Mucosa of stomach (tissue), 1 donor: ENCODE data around the gene TCP11.

Experiments used
- H3K27me3 ChIP-seq: one replicate; pipeline ENCODE4 v1.7.0; 2013; ENCODE audit warnings: mild to moderate bottlenecking, low read length; ENCODE audit not compliant: control insufficient read depth, insufficient read depth
- H3K36me3 ChIP-seq: one replicate; pipeline ENCODE4 v1.7.0; 2013; ENCODE audit warnings: low read length; ENCODE audit not compliant: control insufficient read depth, insufficient read depth
- H3K4me1 ChIP-seq: one replicate; pipeline ENCODE4 v1.7.0; 2013; ENCODE audit warnings: mild to moderate bottlenecking, low read length; ENCODE audit not compliant: control insufficient read depth, insufficient read depth
- H3K4me3 ChIP-seq: one replicate; pipeline ENCODE4 v1.7.0; 2013; ENCODE audit warnings: low read length
- H3K9ac ChIP-seq: one replicate; pipeline ENCODE4 v1.7.0; 2013; ENCODE audit warnings: mild to moderate bottlenecking, low read length, moderate library complexity
- H3K9me3 ChIP-seq: one replicate; pipeline ENCODE4 v1.7.0; 2013; ENCODE audit warnings: mild to moderate bottlenecking, low read length, moderate library complexity; ENCODE audit not compliant: control insufficient read depth
- donor health status: Pancreatic carcinoma.

Gene TCP11

GRCh38 chr6:35087361-35088280 lies 53.5 kb downstream of the TCP11 start:
- Histone ChIP-seq H3K36me3 (peaks cover 8% of the 10 kb centered on the region), H3K9ac (no peak overlapping the region), H3K4me1 (peaks cover 3% of the 10 kb centered on the region), H3K9me3 (no peaks in the 10 kb centered on the region), H3K4me3 (no peak overlapping the region), H3K27me3 (no peaks in the 10 kb centered on the region)

DNA sequence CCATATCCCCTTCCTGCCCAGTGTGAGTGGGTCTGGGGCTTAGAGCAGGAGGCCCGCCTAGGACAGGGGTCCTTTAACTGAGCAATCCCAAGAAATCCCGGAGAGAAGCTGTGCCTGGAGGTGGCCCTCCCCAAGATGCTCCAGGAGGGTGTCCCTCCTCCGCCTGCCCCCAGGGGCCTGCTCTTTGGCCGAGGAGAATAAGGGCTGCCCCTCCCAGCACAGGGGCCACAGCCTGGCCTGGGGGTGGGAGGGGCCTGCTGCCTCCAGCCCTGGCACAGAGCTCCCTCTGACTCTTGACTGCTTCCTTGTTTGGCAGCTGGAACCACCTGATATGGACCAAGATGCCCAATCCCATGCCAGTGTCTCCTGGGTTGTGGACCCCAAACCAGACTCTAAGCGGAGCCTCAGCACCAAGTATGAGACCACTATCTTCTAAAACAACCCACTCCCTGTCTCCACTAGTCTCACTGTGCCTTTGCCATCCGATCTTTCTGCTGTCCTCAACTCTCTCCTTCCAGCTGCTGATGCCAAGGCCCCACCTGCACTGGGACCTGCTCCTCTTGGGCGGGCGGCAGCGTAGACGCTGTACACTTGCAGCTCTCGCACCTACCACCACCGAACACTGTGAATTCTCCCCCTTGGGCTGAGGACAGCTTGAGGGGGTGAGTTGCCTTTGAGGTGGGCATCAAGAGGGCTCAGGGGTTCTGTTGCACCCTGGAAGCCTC lies 54.3 kb downstream of the TCP11 start:
- no peak overlapping the region for H3K9ac ChIP-seq
- no peaks in the 10 kb centered on the region for H3K4me1 ChIP-seq
- no peaks in the 10 kb centered on the region for H3K9me3 ChIP-seq
- no peaks in the 10 kb centered on the region for H3K27me3 ChIP-seq
- peaks cover 8% of the 10 kb centered on the region for H3K36me3 ChIP-seq
- no peak overlapping the region for H3K4me3 ChIP-seq

GRCh38 chr6:35086282-35086632 lies 54.9 kb downstream of the TCP11 start:
- Histone ChIP-seq H3K4me1 (no peaks in the 10 kb centered on the region), H3K4me3 (no peak overlapping the region), H3K27me3 (no peaks in the 10 kb centered on the region), H3K9ac (no peak overlapping the region), H3K9me3 (no peaks in the 10 kb centered on the region), H3K36me3 (peaks cover 8% of the 10 kb centered on the region)

DNA sequence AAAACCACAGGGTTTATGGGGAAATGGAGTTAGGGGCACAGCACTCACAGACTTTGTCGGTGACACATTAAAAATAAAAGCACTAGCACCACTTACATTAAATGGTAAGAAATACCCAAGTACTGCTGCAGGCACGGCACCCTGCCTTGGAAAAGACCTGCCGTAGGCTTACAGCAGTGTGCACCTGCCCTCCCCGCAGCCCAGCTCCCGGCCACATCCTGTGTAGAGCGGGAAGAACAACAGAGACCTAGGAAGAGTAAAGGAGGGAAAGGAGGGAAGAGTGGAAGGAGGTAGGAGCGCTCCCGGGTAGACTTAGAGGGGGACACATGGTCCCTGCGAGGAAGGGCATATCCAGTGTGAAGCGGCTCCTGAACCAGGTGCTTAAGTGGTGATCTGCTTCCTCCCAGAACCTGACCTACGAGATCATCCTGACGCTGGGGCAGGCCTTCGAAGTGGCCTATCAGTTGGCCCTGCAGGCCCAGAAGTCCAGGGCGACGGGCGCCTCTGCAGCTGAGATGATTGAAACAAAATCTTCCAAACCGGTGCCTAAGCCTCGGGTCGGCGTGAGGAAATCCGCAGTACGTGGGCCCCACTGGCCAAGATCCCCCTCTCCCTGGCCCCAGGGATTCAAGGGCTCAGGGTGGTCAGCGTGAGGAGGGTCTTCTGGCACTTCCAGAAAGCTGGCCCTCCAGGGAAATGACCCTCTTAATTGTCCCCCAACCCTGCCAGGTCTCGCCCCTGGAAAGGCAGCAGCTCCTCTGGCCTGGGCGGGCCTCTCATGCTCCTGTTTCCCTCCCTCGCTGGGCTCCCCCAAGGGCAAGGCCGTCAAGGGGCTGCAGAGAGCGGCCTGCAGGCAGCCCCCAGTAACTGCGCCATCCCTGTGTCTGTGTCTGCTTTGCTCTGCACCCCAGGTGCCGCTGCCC lies 55.5 kb downstream of the TCP11 start:
- no peaks in the 10 kb centered on the region for H3K4me1 ChIP-seq
- H3K4me3 ChIP-seq = no peak overlapping the region
- H3K27me3 ChIP-seq = no peaks in the 10 kb centered on the region
- H3K9me3 ChIP-seq = no peaks in the 10 kb centered on the region
- H3K9ac ChIP-seq = no peak overlapping the region
- H3K36me3 ChIP-seq = peaks cover 8% of the 10 kb centered on the region

- Histone ChIP-seq H3K9me3 (no peaks in the 10 kb centered on the region), H3K9ac (no peak overlapping the region), H3K4me1 (no peaks in the 10 kb centered on the region), H3K36me3 (peaks cover 8% of the 10 kb centered on the region), H3K27me3 (no peaks in the 10 kb centered on the region), H3K4me3 (no peak overlapping the region)
Measured at GRCh38 chr6:35084511-35085203, 56.5 kb downstream of the TCP11 start.

GRCh38 chr6:35084041-35084491 lies 57.1 kb downstream of the TCP11 start:
- peaks cover 8% of the 10 kb centered on the region for H3K36me3 ChIP-seq
- no peak overlapping the region for H3K4me3 ChIP-seq
- H3K27me3 ChIP-seq = no peaks in the 10 kb centered on the region
- H3K9ac ChIP-seq = no peak overlapping the region
- H3K9me3 ChIP-seq = no peaks in the 10 kb centered on the region
- H3K4me1 ChIP-seq = no peaks in the 10 kb centered on the region

- Histone ChIP-seq H3K36me3 (peaks cover 8% of the 10 kb centered on the region), H3K27me3 (no peaks in the 10 kb centered on the region), H3K4me1 (no peaks in the 10 kb centered on the region), H3K9ac (no peak overlapping the region), H3K9me3 (no peaks in the 10 kb centered on the region), H3K4me3 (no peak overlapping the region)
Measured at GRCh38 chr6:35083507-35083906, 57.6 kb downstream of the TCP11 start.

GRCh38 chr6:35082733-35083403 lies 58.3 kb downstream of the TCP11 start:
- Histone ChIP-seq H3K9me3 (no peaks in the 10 kb centered on the region), H3K27me3 (no peaks in the 10 kb centered on the region), H3K4me1 (no peaks in the 10 kb centered on the region), H3K4me3 (no peak overlapping the region), H3K9ac (no peak overlapping the region), H3K36me3 (peaks cover 8% of the 10 kb centered on the region)

DNA sequence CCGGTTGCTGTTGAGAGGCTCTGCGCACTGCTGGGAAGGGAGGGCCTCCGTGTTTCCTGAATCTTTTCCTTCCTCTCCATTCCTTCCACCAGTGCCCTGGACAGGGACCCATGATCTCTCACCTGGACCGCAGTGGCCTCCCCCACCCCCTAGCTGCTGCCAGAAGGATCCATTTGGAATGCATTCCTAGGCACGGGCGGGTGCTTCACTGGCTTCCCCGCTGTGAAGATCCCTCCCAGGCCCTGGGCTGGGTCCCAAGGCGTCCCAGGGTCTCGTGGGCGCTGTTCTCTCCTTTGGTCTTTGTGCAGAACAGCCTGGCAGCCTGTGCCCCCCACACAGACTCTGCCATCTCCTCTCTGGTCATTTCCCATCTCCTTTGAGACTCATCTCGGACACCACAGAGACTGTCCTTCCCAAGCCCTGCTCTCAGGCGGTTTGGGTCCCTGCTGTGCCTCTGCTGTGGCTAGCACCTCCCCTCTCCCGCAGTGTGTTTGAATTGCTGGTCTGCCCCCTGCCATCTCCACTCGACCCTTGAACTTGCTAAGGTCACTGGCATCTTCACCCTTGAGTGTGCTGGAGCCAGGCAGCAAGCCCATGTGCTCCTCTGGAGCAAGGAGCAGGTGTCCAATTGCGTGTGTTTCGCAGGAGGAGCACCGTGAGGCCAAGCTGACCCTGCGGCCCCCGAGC lies 59.0 kb downstream of the TCP11 start:
- Histone ChIP-seq H3K27me3 (no peaks in the 10 kb centered on the region), H3K9me3 (no peaks in the 10 kb centered on the region), H3K36me3 (peaks cover 8% of the 10 kb centered on the region), H3K4me3 (no peak overlapping the region), H3K9ac (no peak overlapping the region), H3K4me1 (no peaks in the 10 kb centered on the region)

- Histone ChIP-seq H3K9me3 (no peaks in the 10 kb centered on the region), H3K4me1 (no peaks in the 10 kb centered on the region), H3K9ac (no peak overlapping the region), H3K4me3 (no peak overlapping the region), H3K36me3 (peaks cover 8% of the 10 kb centered on the region), H3K27me3 (no peaks in the 10 kb centered on the region)
Measured at GRCh38 chr6:35081426-35081851, 59.7 kb downstream of the TCP11 start.
